Activated T-cell treated with anti-CD3 and anti-CD28 coated beads, Interleukin-2, amount 50 U/mL, for 24 hours (primary cell): ENCODE data around the gene LRMDA.

Source experiments
- DNase-seq: peaks from one replicate; pipeline ENCODE4 v3.0.0-alpha.2; 2020
- H3K27ac Mint-ChIP-seq: 2 replicates; pipeline ENCODE4 v1.8.0; 2020; ENCODE audit warnings: mild to moderate bottlenecking, mixed read lengths
- H3K27me3 Mint-ChIP-seq: 2 replicates; pipeline ENCODE4 v1.8.0; 2020; ENCODE audit warnings: mixed read lengths
- H3K36me3 Mint-ChIP-seq: 2 replicates; pipeline ENCODE4 v1.8.0; 2020; ENCODE audit warnings: low read depth, mixed read lengths
- H3K4me1 Mint-ChIP-seq: 2 replicates; pipeline ENCODE4 v1.8.0; 2020; ENCODE audit warnings: low read depth, mixed read lengths
- H3K4me3 Mint-ChIP-seq: 2 replicates; pipeline ENCODE4 v1.8.0; 2020; ENCODE audit warnings: mild to moderate bottlenecking, moderate library complexity, mixed read lengths
- H3K9me3 Mint-ChIP-seq: 2 replicates; pipeline ENCODE4 v1.8.0; 2020; ENCODE audit warnings: mixed read lengths

LRMDA gene

GRCh38 chr10:75398692-75399460, 32.5 kb upstream of the LRMDA start:
- Mint-ChIP-seq H3K27ac (no peak overlapping the region), H3K4me3 (no peak overlapping the region), H3K9me3 (no peaks in the 10 kb centered on the region), H3K36me3 (no peaks in the 10 kb centered on the region), H3K27me3 (peaks cover 76% of the 10 kb centered on the region), H3K4me1 (peaks cover 35% of the 10 kb centered on the region)
- no peak for DNase-seq

GRCh38 chr10:75399461-75400162, 31.8 kb upstream of the LRMDA start:
- Mint-ChIP-seq H3K9me3 (no peaks in the 10 kb centered on the region), H3K27me3 (peaks cover 76% of the 10 kb centered on the region), H3K27ac (no peak overlapping the region), H3K4me1 (peaks cover 38% of the 10 kb centered on the region), H3K4me3 (peak overlapping the region; percentile 66), H3K36me3 (no peaks in the 10 kb centered on the region)
- DNase-seq, result peak; percentile 59

- Mint-ChIP-seq H3K4me3 (peak overlapping the region; percentile 66), H3K4me1 (peaks cover 32% of the 10 kb centered on the region), H3K36me3 (no peaks in the 10 kb centered on the region), H3K9me3 (no peaks in the 10 kb centered on the region), H3K27me3 (peaks cover 75% of the 10 kb centered on the region), H3K27ac (no peak overlapping the region)
- DNase-seq, result no peak
Measured at GRCh38 chr10:75400163-75400770, 31.2 kb upstream of the LRMDA start.

- Mint-ChIP-seq H3K27ac (no peak overlapping the region), H3K9me3 (no peaks in the 10 kb centered on the region), H3K36me3 (no peaks in the 10 kb centered on the region), H3K27me3 (peaks cover 74% of the 10 kb centered on the region), H3K4me3 (peak overlapping the region; percentile 66), H3K4me1 (peaks cover 30% of the 10 kb centered on the region)
- DNase-seq, result peak; percentile 56
Measured at GRCh38 chr10:75400771-75401568, 30.5 kb upstream of the LRMDA start.

GRCh38 chr10:75401569-75402485, 29.6 kb upstream of the LRMDA start, which contains the start of gene ZNF503:
ZNF503 (minus strand) TSS chr10:75401764; CDS start chr10:75401419, 345 bp downstream.
- H3K9me3 Mint-ChIP-seq, result no peaks in the 10 kb centered on the region
- H3K27me3 Mint-ChIP-seq, result peaks cover 78% of the 10 kb centered on the region
- H3K4me1 Mint-ChIP-seq, result peaks cover 30% of the 10 kb centered on the region
- peak within 1 kb of the TSS; percentile 22 for H3K27ac Mint-ChIP-seq
- H3K36me3 Mint-ChIP-seq, result no peaks in the 10 kb centered on the region
- DNase-seq, result peak; percentile 60
- peak within 1 kb of the TSS; percentile 77 for H3K4me3 Mint-ChIP-seq

- Mint-ChIP-seq H3K27me3 (peaks cover 82% of the 10 kb centered on the region), H3K9me3 (no peaks in the 10 kb centered on the region), H3K27ac (no peak overlapping the region), H3K4me3 (peak overlapping the region; percentile 77), H3K36me3 (no peaks in the 10 kb centered on the region), H3K4me1 (peaks cover 36% of the 10 kb centered on the region)
- DNase-seq, result peak; percentile 39
Measured at GRCh38 chr10:75402486-75403143, 28.8 kb upstream of the LRMDA start.

GRCh38 chr10:75403144-75403938, 28.1 kb upstream of the LRMDA start:
- Mint-ChIP-seq H3K27me3 (peaks cover 81% of the 10 kb centered on the region), H3K4me3 (peak overlapping the region; percentile 77), H3K27ac (no peak overlapping the region), H3K4me1 (peaks cover 40% of the 10 kb centered on the region), H3K9me3 (no peaks in the 10 kb centered on the region), H3K36me3 (no peaks in the 10 kb centered on the region)
- DNase-seq, result peak; percentile 38

- Mint-ChIP-seq H3K4me3 (no peak overlapping the region), H3K36me3 (no peaks in the 10 kb centered on the region), H3K27ac (peak overlapping the region; percentile 3), H3K4me1 (peaks cover 44% of the 10 kb centered on the region), H3K27me3 (peaks cover 85% of the 10 kb centered on the region), H3K9me3 (no peaks in the 10 kb centered on the region)
- DNase-seq, result peak; percentile 34
Measured at GRCh38 chr10:75403939-75404814, 27.2 kb upstream of the LRMDA start.

GRCh38 chr10:75404815-75405597, 26.4 kb upstream of the LRMDA start:
- Mint-ChIP-seq H3K27ac (no peak overlapping the region), H3K4me3 (no peak overlapping the region)

GRCh38 chr10:75405598-75406461, 25.6 kb upstream of the LRMDA start:
- H3K4me1 Mint-ChIP-seq, result peaks cover 45% of the 10 kb centered on the region
- H3K27ac Mint-ChIP-seq, result no peak overlapping the region
- no peaks in the 10 kb centered on the region for H3K36me3 Mint-ChIP-seq
- no peak overlapping the region for H3K4me3 Mint-ChIP-seq
- H3K27me3 Mint-ChIP-seq, result peaks cover 88% of the 10 kb centered on the region
- H3K9me3 Mint-ChIP-seq, result no peaks in the 10 kb centered on the region
- no peak for DNase-seq

More at GRCh38 chr10:75404815-75405597, 26.4 kb upstream of the LRMDA start:
- Mint-ChIP-seq H3K9me3 (no peaks in the 10 kb centered on the region), H3K4me1 (peaks cover 50% of the 10 kb centered on the region), H3K36me3 (no peaks in the 10 kb centered on the region), H3K27me3 (peaks cover 88% of the 10 kb centered on the region)
- peak; percentile 29 for DNase-seq
